PC-3 (cell line): ENCODE measurements around the gene SEC63. TPM values are rescaled to one million over a fixed set of nuclear protein-coding genes. Genes with fewer than 3 reads are reported as not detected.
"Not testable (repeated sequence)": the region's sequence is repeated elsewhere in the genome, so short reads cannot be mapped to it uniquely, and the experiment has no call there.

ENCODE experiments used
- ATAC-seq: fragments of 200-7000 bp; cut with Tn5 transposase; 2 replicates; pipeline ENCODE4 v1.9.1; 2020; ENCODE audit warnings: mild to moderate bottlenecking, moderate library complexity
- BruUV-seq: library from RNA; stranded (reverse); fragments of 400-500 nt; replicated peaks from 2 replicates; lab custom pipeline; 2021; lab: Mats Ljungman, UMichigan
- CTCF ChIA-PET: fragments of 300-600 bp; sonication (Branson Sonifier 250); formaldehyde crosslinking; loops from one replicate; lab custom pipeline; 2022; ENCODE audit warnings: antibody characterized with exemption; lab: Charles Lee
- POLR2A ChIA-PET: fragments of 300-600 bp; sonication (Branson Sonifier 250); formaldehyde crosslinking; loops from one replicate; lab custom pipeline; 2022; ENCODE audit warnings: antibody characterized with exemption; ENCODE audit not compliant: unreplicated experiment; lab: Charles Lee
- DNase-seq: peaks from one replicate; pipeline ENCODE4 v3.0.0-alpha.2; 2015
- H2AFZ ChIP-seq: fragments of 300-600 bp; sonication (generic); 2 replicates; pipeline ENCODE4 v1.6.0; 2016; ENCODE audit warnings: antibody characterized with exemption, low read length
- H3F3A ChIP-seq: fragments of 300-600 bp; sonication (generic); one replicate; pipeline ENCODE4 v1.6.0; 2017; ENCODE audit warnings: antibody characterized with exemption, low read length, control low read depth, mild to moderate bottlenecking; ENCODE audit not compliant: unreplicated experiment
- H3K27ac ChIP-seq: fragments of 300-600 bp; sonication (generic); 2 replicates; pipeline ENCODE4 v1.5.1; 2016; ENCODE audit warnings: mild to moderate bottlenecking, low read length
- H3K27me3 ChIP-seq: fragments of 300-600 bp; sonication (generic); 2 replicates; pipeline ENCODE4 v1.6.1; 2016; ENCODE audit warnings: low read length, mixed read lengths
- H3K36me3 ChIP-seq: fragments of 300-600 bp; sonication (generic); 2 replicates; pipeline ENCODE4 v1.6.1; 2016; ENCODE audit warnings: low read depth, mixed run types, low read length, mixed read lengths
- H3K4me1 ChIP-seq: fragments of 300-600 bp; sonication (generic); 2 replicates; pipeline ENCODE4 v1.5.1; 2016; ENCODE audit warnings: low read length; ENCODE audit not compliant: insufficient read depth
- H3K4me2 ChIP-seq: fragments of 300-600 bp; sonication (generic); 2 replicates; pipeline ENCODE4 v1.6.0; 2016; ENCODE audit warnings: low read length
- H3K4me3 ChIP-seq: fragments of 300-600 bp; sonication (generic); 2 replicates; pipeline ENCODE4 v1.5.1; 2016; ENCODE audit warnings: mild to moderate bottlenecking, low read length, mixed read lengths
- H3K79me2 ChIP-seq: fragments of 300-600 bp; sonication (generic); 2 replicates; pipeline ENCODE4 v1.6.1; 2017; ENCODE audit warnings: low read length, mixed read lengths
- H3K9ac ChIP-seq: fragments of 300-600 bp; sonication (generic); 2 replicates; pipeline ENCODE4 v1.6.0; 2016; ENCODE audit warnings: mild to moderate bottlenecking, low read length
- H3K9me2 ChIP-seq: fragments of 300-600 bp; sonication (generic); replicated peaks from 2 replicates; pipeline ENCODE4 v1.6.1; 2016; ENCODE audit warnings: mixed run types, low read length, mixed read lengths
- H3K9me3 ChIP-seq: fragments of 300-600 bp; sonication (generic); 2 replicates; pipeline ENCODE4 v1.6.1; 2016; ENCODE audit warnings: low read length, mixed read lengths
- H4K20me1 ChIP-seq: fragments of 300-600 bp; sonication (generic); 2 replicates; pipeline ENCODE4 v1.6.1; 2016; ENCODE audit warnings: low read length, mixed read lengths
- CTCF ChIP-seq: fragments of 300-600 bp; sonication (generic); conservative IDR thresholded peaks from 2 replicates; pipeline ENCODE4 v1.5.1; 2017; ENCODE audit warnings: antibody characterized with exemption, low read depth, mild to moderate bottlenecking, low read length
- EZH2 ChIP-seq: fragments of 300-600 bp; sonication (generic); IDR thresholded peaks from one replicate; pipeline ENCODE4 v1.6.1; 2017; ENCODE audit warnings: antibody characterized with exemption, mild to moderate bottlenecking, low read length; ENCODE audit not compliant: unreplicated experiment
- EZH2phosphoT487 ChIP-seq: fragments of 300-600 bp; sonication (generic); IDR thresholded peaks from 2 replicates; pipeline ENCODE4 v1.6.1; 2018; ENCODE audit warnings: mild to moderate bottlenecking, antibody characterized with exemption, low read length, borderline replicate concordance
- intact Hi-C: fragments of 100-400 bp; cut with micrococcal nuclease; formaldehyde crosslinking; loops from 2 replicates; pipeline ENCODE4 v1.9.0; 2023
- total RNA-seq: library from RNA; depleted of rRNA; stranded (reverse); fragments of >200 nt; gene quantifications from 2 replicates; pipeline ENCODE4 v1.2.3, GENCODE V29; 2014

The SEC63 gene
- total RNA-seq, 1 experiment from 2014 or later: 12.2 TPM

DNA sequence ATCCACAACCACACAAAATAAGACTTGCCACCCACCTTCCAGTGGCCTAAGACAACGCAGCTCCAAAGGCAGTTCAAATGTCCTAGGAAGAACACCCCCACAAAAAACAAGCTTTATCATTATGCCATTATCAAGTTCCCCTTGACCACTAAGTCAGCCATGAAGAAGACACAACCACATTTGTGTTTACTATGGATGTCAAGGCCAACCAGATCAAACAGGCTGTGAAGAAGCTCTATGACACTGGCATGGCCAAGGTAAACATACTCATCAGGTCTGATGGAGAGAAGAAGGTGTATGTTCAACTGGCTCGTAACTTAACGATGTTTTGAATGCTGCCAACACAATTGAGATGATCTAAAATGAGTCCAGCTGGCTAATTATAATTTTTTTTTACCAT lies 26.1 kb downstream of the SEC63 start:
- Histone ChIP-seq H3K27me3 (no peaks in the 10 kb centered on the region), H3K79me2 (peaks cover 64% of the 10 kb centered on the region), H3K27ac (no peak overlapping the region), H3K9me2 (no peaks in the 10 kb centered on the region), H3K4me3 (no peak overlapping the region), H3K9me3 (no peaks in the 10 kb centered on the region), H2AFZ (no peak overlapping the region), H3K4me1 (peaks cover 5% of the 10 kb centered on the region; the same call in 1 of the 2 replicates), H4K20me1 (peaks cover 3% of the 10 kb centered on the region; the same call in 1 of the 2 replicates), H3K9ac (no peak overlapping the region), H3K36me3 (0 out of 2 replicates have a peak, but pooled peaks cover 4% of the 10 kb centered on the region), H3F3A (no peaks in the 10 kb centered on the region), H3K4me2 (no peak overlapping the region)
- ATAC-seq: no peak
- BruUV-seq: no TSS peak
- TF ChIP-seq EZH2phosphoT487: no peak
- no peak for TF ChIP-seq CTCF
- no peak for TF ChIP-seq EZH2
- ChIA-PET POLR2A (no interaction called here), CTCF (no interaction called here)
- intact Hi-C loops: no loop called here
- no peak for DNase-seq

- no peaks in the 10 kb centered on the region for H3K27me3 ChIP-seq
- H3F3A ChIP-seq: no peaks in the 10 kb centered on the region
- peaks cover 5% of the 10 kb centered on the region; the same call in 1 of the 2 replicates for H3K4me1 ChIP-seq
- no peak for TF ChIP-seq EZH2
- no peak for TF ChIP-seq EZH2phosphoT487
- TF ChIP-seq CTCF: no peak
- peaks cover 4% of the 10 kb centered on the region; the same call in 1 of the 2 replicates for H3K36me3 ChIP-seq
- H3K79me2 ChIP-seq: peaks cover 64% of the 10 kb centered on the region
- intact Hi-C loops: no loop called here
- no peaks in the 10 kb centered on the region for H3K9me2 ChIP-seq
- CTCF ChIA-PET: no interaction called here
- BruUV-seq: TSS peak; percentile 21
- no peak overlapping the region for H3K9ac ChIP-seq
- POLR2A ChIA-PET: no interaction called here
- 0 out of 2 replicates have a peak, but pooled peaks cover 3% of the 10 kb centered on the region for H4K20me1 ChIP-seq
- H3K9me3 ChIP-seq: no peaks in the 10 kb centered on the region
- ATAC-seq: no peak
- DNase-seq: no peak
- no peak overlapping the region for H3K4me3 ChIP-seq
- no peak overlapping the region for H2AFZ ChIP-seq
- H3K4me2 ChIP-seq: no peak overlapping the region
- no peak overlapping the region for H3K27ac ChIP-seq
Measured at GRCh38 chr6:107928984-107929383, 29.0 kb downstream of the SEC63 start.

GRCh38 chr6:107926697-107927544 lies 31.1 kb downstream of the SEC63 start:
- ATAC-seq, H2AFZ ChIP-seq, DNase-seq, H3K27ac ChIP-seq, H3K4me1 ChIP-seq, POLR2A ChIA-PET, H3K27me3 ChIP-seq, H3F3A ChIP-seq, H4K20me1 ChIP-seq, BruUV-seq, H3K36me3 ChIP-seq, intact Hi-C loops, CTCF ChIA-PET, H3K9ac ChIP-seq, H3K9me2 ChIP-seq, H3K9me3 ChIP-seq, H3K4me2 ChIP-seq, H3K4me3 ChIP-seq: not testable (repeated sequence)
- H3K79me2 ChIP-seq: peaks cover 49% of the 10 kb centered on the region
